HEK293 (cell line): ENCODE measurements around the gene MIA2.

Experiments
- CTCF ChIA-PET: fragments of 350-600 bp; formaldehyde crosslinking; extraction: SDS; loops from one replicate; lab custom pipeline; 2021; ENCODE audit warnings: antibody characterized with exemption; lab: Yijun Ruan, JAX
- POLR2A ChIA-PET: fragments of 300-600 bp; formaldehyde crosslinking; extraction: SDS; loops from one replicate; lab custom pipeline; 2020; ENCODE audit warnings: antibody characterized with exemption, inconsistent platforms; lab: Yijun Ruan, JAX
- H3K27ac ChIP-seq: fragments of 200-500 bp; sonication (Bioruptor generic); 2 replicates; pipeline ENCODE4 v1.5.1; 2014; ENCODE audit warnings: low read depth, low read length, control low read depth, inconsistent platforms; ENCODE audit errors: extremely low read depth
- H3K36me3 ChIP-seq, 2 experiments: fragments of 200-500 bp in 1 of 2; sonication (Bioruptor generic) in 1 of 2; 1 replicate in 1 of 2; 2 replicates in 1 of 2; pipeline ENCODE4 v1.5.1; 2014 to 2017; ENCODE audit warnings: inconsistent platforms in 2 of 2, low read length in 2 of 2; ENCODE audit not compliant: control insufficient read depth in 2 of 2, insufficient read depth in 1 of 2
- H3K4me1 ChIP-seq: fragments of 200-500 bp; sonication (Bioruptor generic); 2 replicates; pipeline ENCODE4 v1.5.1; 2014; ENCODE audit warnings: mild to moderate bottlenecking, low read length, inconsistent platforms; ENCODE audit not compliant: control insufficient read depth, insufficient read depth
- H3K4me3 ChIP-seq: 2 replicates; pipeline ENCODE4 v1.5.1; 2011; ENCODE audit warnings: low read depth, mild to moderate bottlenecking, control low read depth, low read length, moderate library complexity
- H3K9me3 ChIP-seq: fragments of 200-500 bp; sonication (Bioruptor generic); 2 replicates; pipeline ENCODE4 v1.5.1; 2014; ENCODE audit warnings: low read depth, low read length, inconsistent platforms; ENCODE audit not compliant: control insufficient read depth, insufficient read depth
- FEZF1 ChIP-seq: fragments of 450-650 bp; formaldehyde crosslinking; IDR thresholded peaks from 2 replicates; pipeline ENCODE4 v1.5.1; 2016; ENCODE audit warnings: missing biosample characterization, missing genetic modification characterization
- GFI1B ChIP-seq: fragments of 450-650 bp; formaldehyde crosslinking; IDR thresholded peaks from 2 replicates; pipeline ENCODE4 v1.5.1; 2016; ENCODE audit warnings: missing biosample characterization, missing genetic modification characterization
- OSR2 ChIP-seq: fragments of 450-650 bp; formaldehyde crosslinking; IDR thresholded peaks from 2 replicates; pipeline ENCODE4 v1.5.1; 2016; ENCODE audit warnings: missing biosample characterization, missing genetic modification characterization
- SALL2 ChIP-seq: fragments of 450-650 bp; formaldehyde crosslinking; IDR thresholded peaks from 2 replicates; pipeline ENCODE4 v1.5.0; 2017; ENCODE audit warnings: missing biosample characterization, mild to moderate bottlenecking, missing genetic modification characterization, borderline replicate concordance
- SP2 ChIP-seq: fragments of 450-650 bp; formaldehyde crosslinking; IDR thresholded peaks from 2 replicates; pipeline ENCODE4 v1.5.1; 2016; ENCODE audit warnings: missing biosample characterization, missing genetic modification characterization
- WT1 ChIP-seq: fragments of 450-650 bp; formaldehyde crosslinking; IDR thresholded peaks from 2 replicates; pipeline ENCODE4 v1.5.1; 2016; ENCODE audit warnings: missing biosample characterization, missing genetic modification characterization
- ZFP3 ChIP-seq: fragments of 450-650 bp; formaldehyde crosslinking; IDR thresholded peaks from 2 replicates; pipeline ENCODE4 v1.5.1; 2016; ENCODE audit warnings: low read depth, missing biosample characterization, missing genetic modification characterization
- ZNF174 ChIP-seq: fragments of 450-650 bp; formaldehyde crosslinking; IDR thresholded peaks from 2 replicates; pipeline ENCODE4 v1.5.0; 2017; ENCODE audit warnings: missing biosample characterization, mild to moderate bottlenecking, missing genetic modification characterization
- ZNF19 ChIP-seq: fragments of 450-650 bp; formaldehyde crosslinking; IDR thresholded peaks from 2 replicates; pipeline ENCODE4; 2016; ENCODE audit warnings: missing biosample characterization, missing genetic modification characterization, low read depth
- ZNF311 ChIP-seq: fragments of 450-650 bp; formaldehyde crosslinking; IDR thresholded peaks from 2 replicates; pipeline ENCODE4 v1.5.1; 2017; ENCODE audit warnings: missing biosample characterization, missing genetic modification characterization, borderline replicate concordance
- ZNF394 ChIP-seq: fragments of 450-650 bp; formaldehyde crosslinking; IDR thresholded peaks from 2 replicates; pipeline ENCODE4 v1.5.1; 2016; ENCODE audit warnings: missing biosample characterization, missing genetic modification characterization, mild to moderate bottlenecking, moderate library complexity, borderline replicate concordance
- ZNF510 ChIP-seq: fragments of 450-650 bp; formaldehyde crosslinking; IDR thresholded peaks from 2 replicates; pipeline ENCODE4 v1.5.1; 2018; ENCODE audit warnings: mild to moderate bottlenecking, missing genetic modification characterization, missing biosample characterization; ENCODE audit not compliant: insufficient replicate concordance
- ZNF529 ChIP-seq: fragments of 450-650 bp; formaldehyde crosslinking; IDR thresholded peaks from 2 replicates; pipeline ENCODE4 v1.5.1; 2017; ENCODE audit warnings: missing genetic modification characterization, missing biosample characterization; ENCODE audit not compliant: insufficient replicate concordance
- ZNF555 ChIP-seq: fragments of 450-650 bp; formaldehyde crosslinking; conservative IDR thresholded peaks from 2 replicates; pipeline ENCODE4 v1.5.1; 2017; ENCODE audit warnings: missing biosample characterization, mild to moderate bottlenecking, missing genetic modification characterization, inconsistent platforms
- ZNF707 ChIP-seq: fragments of 450-650 bp; formaldehyde crosslinking; IDR thresholded peaks from 2 replicates; pipeline ENCODE4 v1.5.1; 2016; ENCODE audit warnings: missing biosample characterization, missing genetic modification characterization
- ZNF830 ChIP-seq: fragments of 450-650 bp; IDR thresholded peaks from 2 replicates; pipeline ENCODE4 v1.5.0; 2018; ENCODE audit warnings: missing biosample characterization, missing genetic modification characterization, low read depth, mild to moderate bottlenecking, moderate library complexity
- ZSCAN16 ChIP-seq: fragments of 450-650 bp; formaldehyde crosslinking; IDR thresholded peaks from 2 replicates; pipeline ENCODE4 v1.5.1; 2016; ENCODE audit warnings: missing biosample characterization, missing genetic modification characterization
- TF ChIP-seq, protein P1 (sequence below): fragments of 450-650 bp; IDR thresholded peaks from 2 replicates; pipeline ENCODE4 v1.5.1; 2018; ENCODE audit warnings: missing biosample characterization, missing genetic modification characterization
- TF ChIP-seq, protein P2 (sequence below): fragments of 450-650 bp; formaldehyde crosslinking; IDR thresholded peaks from 2 replicates; pipeline ENCODE4 v1.5.1; 2016; ENCODE audit warnings: missing biosample characterization, missing genetic modification characterization
- TF ChIP-seq, protein P3 (sequence below): fragments of 450-650 bp; formaldehyde crosslinking; IDR thresholded peaks from 2 replicates; pipeline ENCODE4 v1.5.1; 2016; ENCODE audit warnings: missing biosample characterization, missing genetic modification characterization, borderline replicate concordance
- TF ChIP-seq, protein P4 (sequence below): fragments of 450-650 bp; formaldehyde crosslinking; conservative IDR thresholded peaks from 2 replicates; pipeline ENCODE4 v1.5.1; 2016; ENCODE audit warnings: low read depth, missing biosample characterization, missing genetic modification characterization

The MIA2 gene

DNA sequence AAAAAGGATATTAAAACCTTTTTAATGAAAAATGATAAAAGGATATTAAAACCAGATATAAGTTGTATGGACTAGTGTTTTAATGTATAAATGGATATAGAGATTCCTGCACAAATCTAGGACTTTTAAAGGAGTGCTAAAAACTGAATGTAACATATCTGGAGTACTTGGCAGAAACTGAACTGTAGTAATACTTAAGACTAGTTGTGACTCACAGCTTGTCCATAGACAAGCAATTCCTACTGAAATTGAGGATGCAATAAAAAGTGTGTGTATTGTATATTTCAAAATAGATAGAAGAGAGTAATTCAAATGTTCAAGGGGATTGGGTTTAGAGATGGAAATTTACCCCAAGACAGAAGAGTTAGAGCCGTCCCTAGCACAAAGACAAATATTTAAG, 138.9 kb downstream of the MIA2 start:
- no peak overlapping the region for H3K27ac ChIP-seq
- H3K4me3 ChIP-seq, result no peak overlapping the region
- CTCF ChIA-PET, result interaction anchor here (0.6 to 1.4 kb wide), 2 partner anchors 104 to 141 kb away, joined by 3 to 8 read pairs; no protein-coding TSS in a partner anchor
- no peaks in the 10 kb centered on the region for H3K36me3 ChIP-seq
- TF ChIP-seq ZNF394 (tag by site-specific recombination) (no peak), ZNF311 (tag by site-specific recombination) (no peak), ZSCAN16 (tag by site-specific recombination) (no peak), OSR2 (tag by site-specific recombination) (no peak), ZNF19 (tag by site-specific recombination) (no peak), ZFP3 (tag by site-specific recombination) (no peak), ZNF707 (tag by site-specific recombination) (no peak), SALL2 (tag by site-specific recombination) (no peak), SP2 (tag by site-specific recombination) (no peak), ZNF174 (tag by site-specific recombination) (no peak), FEZF1 (tag by site-specific recombination) (no peak), GFI1B (tag by site-specific recombination) (no peak), ZNF529 (tag by site-specific recombination) (no peak), ZNF555 (tag by site-specific recombination) (no peak), ZNF830 (tag by site-specific recombination) (no peak), ZNF510 (tag by site-specific recombination) (no peak)
- TF ChIP-seq, protein P1, sequence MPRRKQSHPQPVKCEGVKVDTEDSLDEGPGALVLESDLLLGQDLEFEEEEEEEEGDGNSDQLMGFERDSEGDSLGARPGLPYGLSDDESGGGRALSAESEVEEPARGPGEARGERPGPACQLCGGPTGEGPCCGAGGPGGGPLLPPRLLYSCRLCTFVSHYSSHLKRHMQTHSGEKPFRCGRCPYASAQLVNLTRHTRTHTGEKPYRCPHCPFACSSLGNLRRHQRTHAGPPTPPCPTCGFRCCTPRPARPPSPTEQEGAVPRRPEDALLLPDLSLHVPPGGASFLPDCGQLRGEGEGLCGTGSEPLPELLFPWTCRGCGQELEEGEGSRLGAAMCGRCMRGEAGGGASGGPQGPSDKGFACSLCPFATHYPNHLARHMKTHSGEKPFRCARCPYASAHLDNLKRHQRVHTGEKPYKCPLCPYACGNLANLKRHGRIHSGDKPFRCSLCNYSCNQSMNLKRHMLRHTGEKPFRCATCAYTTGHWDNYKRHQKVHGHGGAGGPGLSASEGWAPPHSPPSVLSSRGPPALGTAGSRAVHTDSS, result no peak
- TF ChIP-seq, protein P2, sequence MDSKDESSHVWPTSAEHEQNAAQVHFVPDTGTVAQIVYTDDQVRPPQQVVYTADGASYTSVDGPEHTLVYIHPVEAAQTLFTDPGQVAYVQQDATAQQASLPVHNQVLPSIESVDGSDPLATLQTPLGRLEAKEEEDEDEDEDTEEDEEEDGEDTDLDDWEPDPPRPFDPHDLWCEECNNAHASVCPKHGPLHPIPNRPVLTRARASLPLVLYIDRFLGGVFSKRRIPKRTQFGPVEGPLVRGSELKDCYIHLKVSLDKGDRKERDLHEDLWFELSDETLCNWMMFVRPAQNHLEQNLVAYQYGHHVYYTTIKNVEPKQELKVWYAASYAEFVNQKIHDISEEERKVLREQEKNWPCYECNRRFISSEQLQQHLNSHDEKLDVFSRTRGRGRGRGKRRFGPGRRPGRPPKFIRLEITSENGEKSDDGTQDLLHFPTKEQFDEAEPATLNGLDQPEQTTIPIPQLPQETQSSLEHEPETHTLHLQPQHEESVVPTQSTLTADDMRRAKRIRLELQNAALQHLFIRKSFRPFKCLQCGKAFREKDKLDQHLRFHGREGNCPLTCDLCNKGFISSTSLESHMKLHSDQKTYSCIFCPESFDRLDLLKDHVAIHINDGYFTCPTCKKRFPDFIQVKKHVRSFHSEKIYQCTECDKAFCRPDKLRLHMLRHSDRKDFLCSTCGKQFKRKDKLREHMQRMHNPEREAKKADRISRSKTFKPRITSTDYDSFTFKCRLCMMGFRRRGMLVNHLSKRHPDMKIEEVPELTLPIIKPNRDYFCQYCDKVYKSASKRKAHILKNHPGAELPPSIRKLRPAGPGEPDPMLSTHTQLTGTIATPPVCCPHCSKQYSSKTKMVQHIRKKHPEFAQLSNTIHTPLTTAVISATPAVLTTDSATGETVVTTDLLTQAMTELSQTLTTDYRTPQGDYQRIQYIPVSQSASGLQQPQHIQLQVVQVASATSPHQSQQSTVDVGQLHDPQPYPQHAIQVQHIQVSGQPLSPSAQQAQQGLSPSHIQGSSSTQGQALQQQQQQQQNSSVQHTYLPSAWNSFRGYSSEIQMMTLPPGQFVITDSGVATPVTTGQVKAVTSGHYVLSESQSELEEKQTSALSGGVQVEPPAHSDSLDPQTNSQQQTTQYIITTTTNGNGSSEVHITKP, result no peak
- TF ChIP-seq, all 188 proteins: peak for 0
- H3K4me1 ChIP-seq, result no peaks in the 10 kb centered on the region
- POLR2A ChIA-PET, result no interaction called here
- H3K9me3 ChIP-seq, result no peaks in the 10 kb centered on the region

DNA sequence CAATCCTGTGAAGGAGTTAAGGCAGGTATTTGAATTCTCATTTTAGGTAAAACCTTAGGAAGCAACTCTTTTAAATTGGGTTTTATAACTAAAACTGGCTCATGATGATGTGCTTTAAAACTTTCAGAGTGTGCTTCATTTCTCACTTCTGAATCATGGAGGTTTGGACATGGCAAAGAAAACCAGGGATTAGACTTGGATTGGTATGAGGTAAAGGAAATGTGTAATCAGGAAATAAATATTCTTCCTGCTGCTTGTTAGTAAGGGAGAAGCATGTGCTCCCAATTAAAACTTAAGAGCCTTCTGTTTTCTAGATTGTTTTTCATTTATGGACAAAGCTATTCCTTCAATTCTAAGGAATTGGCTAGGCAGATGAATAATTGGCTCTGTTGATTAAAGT, 141.1 kb downstream of the MIA2 start:
- Histone ChIP-seq H3K4me1 (no peaks in the 10 kb centered on the region), H3K4me3 (no peak overlapping the region), H3K27ac (no peak overlapping the region), H3K36me3 (no peaks in the 10 kb centered on the region), H3K9me3 (no peaks in the 10 kb centered on the region)
- CTCF ChIA-PET, result interaction anchor here (0.6 to 2.4 kb wide), 5 partner anchors 15 to 148 kb away, joined by 3 to 8 read pairs (median 4); no protein-coding TSS in a partner anchor
- POLR2A ChIA-PET, result interaction anchor here (0.7 kb wide), 1 partner anchor 205 kb away, joined by 7 read pairs; the partner anchor contains the start of gene TRAPPC6B
- TF ChIP-seq, protein P3, sequence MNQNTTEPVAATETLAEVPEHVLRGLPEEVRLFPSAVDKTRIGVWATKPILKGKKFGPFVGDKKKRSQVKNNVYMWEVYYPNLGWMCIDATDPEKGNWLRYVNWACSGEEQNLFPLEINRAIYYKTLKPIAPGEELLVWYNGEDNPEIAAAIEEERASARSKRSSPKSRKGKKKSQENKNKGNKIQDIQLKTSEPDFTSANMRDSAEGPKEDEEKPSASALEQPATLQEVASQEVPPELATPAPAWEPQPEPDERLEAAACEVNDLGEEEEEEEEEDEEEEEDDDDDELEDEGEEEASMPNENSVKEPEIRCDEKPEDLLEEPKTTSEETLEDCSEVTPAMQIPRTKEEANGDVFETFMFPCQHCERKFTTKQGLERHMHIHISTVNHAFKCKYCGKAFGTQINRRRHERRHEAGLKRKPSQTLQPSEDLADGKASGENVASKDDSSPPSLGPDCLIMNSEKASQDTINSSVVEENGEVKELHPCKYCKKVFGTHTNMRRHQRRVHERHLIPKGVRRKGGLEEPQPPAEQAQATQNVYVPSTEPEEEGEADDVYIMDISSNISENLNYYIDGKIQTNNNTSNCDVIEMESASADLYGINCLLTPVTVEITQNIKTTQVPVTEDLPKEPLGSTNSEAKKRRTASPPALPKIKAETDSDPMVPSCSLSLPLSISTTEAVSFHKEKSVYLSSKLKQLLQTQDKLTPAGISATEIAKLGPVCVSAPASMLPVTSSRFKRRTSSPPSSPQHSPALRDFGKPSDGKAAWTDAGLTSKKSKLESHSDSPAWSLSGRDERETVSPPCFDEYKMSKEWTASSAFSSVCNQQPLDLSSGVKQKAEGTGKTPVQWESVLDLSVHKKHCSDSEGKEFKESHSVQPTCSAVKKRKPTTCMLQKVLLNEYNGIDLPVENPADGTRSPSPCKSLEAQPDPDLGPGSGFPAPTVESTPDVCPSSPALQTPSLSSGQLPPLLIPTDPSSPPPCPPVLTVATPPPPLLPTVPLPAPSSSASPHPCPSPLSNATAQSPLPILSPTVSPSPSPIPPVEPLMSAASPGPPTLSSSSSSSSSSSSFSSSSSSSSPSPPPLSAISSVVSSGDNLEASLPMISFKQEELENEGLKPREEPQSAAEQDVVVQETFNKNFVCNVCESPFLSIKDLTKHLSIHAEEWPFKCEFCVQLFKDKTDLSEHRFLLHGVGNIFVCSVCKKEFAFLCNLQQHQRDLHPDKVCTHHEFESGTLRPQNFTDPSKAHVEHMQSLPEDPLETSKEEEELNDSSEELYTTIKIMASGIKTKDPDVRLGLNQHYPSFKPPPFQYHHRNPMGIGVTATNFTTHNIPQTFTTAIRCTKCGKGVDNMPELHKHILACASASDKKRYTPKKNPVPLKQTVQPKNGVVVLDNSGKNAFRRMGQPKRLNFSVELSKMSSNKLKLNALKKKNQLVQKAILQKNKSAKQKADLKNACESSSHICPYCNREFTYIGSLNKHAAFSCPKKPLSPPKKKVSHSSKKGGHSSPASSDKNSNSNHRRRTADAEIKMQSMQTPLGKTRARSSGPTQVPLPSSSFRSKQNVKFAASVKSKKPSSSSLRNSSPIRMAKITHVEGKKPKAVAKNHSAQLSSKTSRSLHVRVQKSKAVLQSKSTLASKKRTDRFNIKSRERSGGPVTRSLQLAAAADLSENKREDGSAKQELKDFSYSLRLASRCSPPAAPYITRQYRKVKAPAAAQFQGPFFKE (tag by site-specific recombination), result no peak
- TF ChIP-seq, protein P4, sequence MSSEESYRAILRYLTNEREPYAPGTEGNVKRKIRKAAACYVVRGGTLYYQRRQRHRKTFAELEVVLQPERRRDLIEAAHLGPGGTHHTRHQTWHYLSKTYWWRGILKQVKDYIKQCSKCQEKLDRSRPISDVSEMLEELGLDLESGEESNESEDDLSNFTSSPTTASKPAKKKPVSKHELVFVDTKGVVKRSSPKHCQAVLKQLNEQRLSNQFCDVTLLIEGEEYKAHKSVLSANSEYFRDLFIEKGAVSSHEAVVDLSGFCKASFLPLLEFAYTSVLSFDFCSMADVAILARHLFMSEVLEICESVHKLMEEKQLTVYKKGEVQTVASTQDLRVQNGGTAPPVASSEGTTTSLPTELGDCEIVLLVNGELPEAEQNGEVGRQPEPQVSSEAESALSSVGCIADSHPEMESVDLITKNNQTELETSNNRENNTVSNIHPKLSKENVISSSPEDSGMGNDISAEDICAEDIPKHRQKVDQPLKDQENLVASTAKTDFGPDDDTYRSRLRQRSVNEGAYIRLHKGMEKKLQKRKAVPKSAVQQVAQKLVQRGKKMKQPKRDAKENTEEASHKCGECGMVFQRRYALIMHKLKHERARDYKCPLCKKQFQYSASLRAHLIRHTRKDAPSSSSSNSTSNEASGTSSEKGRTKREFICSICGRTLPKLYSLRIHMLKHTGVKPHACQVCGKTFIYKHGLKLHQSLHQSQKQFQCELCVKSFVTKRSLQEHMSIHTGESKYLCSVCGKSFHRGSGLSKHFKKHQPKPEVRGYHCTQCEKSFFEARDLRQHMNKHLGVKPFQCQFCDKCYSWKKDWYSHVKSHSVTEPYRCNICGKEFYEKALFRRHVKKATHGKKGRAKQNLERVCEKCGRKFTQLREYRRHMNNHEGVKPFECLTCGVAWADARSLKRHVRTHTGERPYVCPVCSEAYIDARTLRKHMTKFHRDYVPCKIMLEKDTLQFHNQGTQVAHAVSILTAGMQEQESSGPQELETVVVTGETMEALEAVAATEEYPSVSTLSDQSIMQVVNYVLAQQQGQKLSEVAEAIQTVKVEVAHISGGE (tag by site-specific recombination), result no peak
- no peak for TF ChIP-seq WT1 (tag by site-specific recombination)
